ENCODE measurements around the gene SPOPL. TPM values are rescaled to one million over a fixed set of nuclear protein-coding genes. Genes with fewer than 3 reads are reported as not detected.

The SPOPL gene
- total and polyA plus RNA-seq, 9 of the 15 experiments (the other 6 are each of a cell fraction or from before 2014, with no cell fraction given): 0.53 to 6.1 (median 4.1) TPM

GRCh38 chr2:138515092-138515491 is 13.5 kb downstream of the SPOPL start:
- in situ Hi-C loops (cut with MboI) (no loop called here), intact Hi-C loops (cut with micrococcal nuclease) (no loop called here)
- Histone ChIP-seq H3K36me3 (ENCODE audit: control insufficient read depth, insufficient read depth, low read length) (no peaks in the 10 kb centered on the region), H3K4me3 (no peak overlapping the region), H3K9ac (ENCODE audit: insufficient read depth in 1 of 2, low read depth in 2 of 2, low read length in 2 of 2) (no peak overlapping the region), H3K27ac (ENCODE audit: extremely low read depth, low read depth, low read length) (no peak overlapping the region), H2AFZ (ENCODE audit: low read depth, low read length) (no peak overlapping the region), H3K4me1 (replicated peaks in 1 of 2; ENCODE audit: control insufficient read depth in 2 of 2, insufficient read depth in 2 of 2, low read length in 2 of 2) (no peaks in the 10 kb centered on the region; a peak in 2 of 5 replicates), H3K27me3 (ENCODE audit: control insufficient read depth in 2 of 2, insufficient read depth in 2 of 2, low read length in 2 of 2) (no peaks in the 10 kb centered on the region), H3K4me2 (ENCODE audit: insufficient read depth, low read length) (no peak overlapping the region), H3K9me1 (ENCODE audit: control insufficient read depth, insufficient read depth, low read length) (no peaks in the 10 kb centered on the region), H4K20me1 (replicated peaks; ENCODE audit: control insufficient read depth, insufficient read depth, low read length) (no peaks in the 10 kb centered on the region), H3K79me2 (ENCODE audit: control insufficient read depth, insufficient read depth, low read length) (peaks cover 65% of the 10 kb centered on the region), H3K9me3 (replicated peaks; ENCODE audit: control insufficient read depth, insufficient read depth, low read depth, low read length) (no peaks in the 10 kb centered on the region)
- no peak for ATAC-seq
- FAIRE-seq: no peak
- no peak for DNase-seq (ENCODE audit: extremely low read depth in 1 of 4, low spot score in 3 of 4)
- 92% methylated on average over 3 of the region's 3 CpGs for whole genome bisulfite sequencing (ENCODE audit: insufficient coverage, low coverage, missing lambda C conversion rate)
- no TSS peak for BruUV-seq (replicated peaks)
- ChIA-PET CTCF (ENCODE audit: low intra/inter-chr PET ratio) (no interaction called here), POLR2A (interaction anchor here (1.0 to 1.2 kb wide), 3 partner anchors 12 to 15 kb away, joined by 3 read pairs; no protein-coding TSS in a partner anchor)
- TF ChIP-seq GMEB1 (CRISPR knock-in tag; IDR thresholded peaks at IDR 0.05) (no peak), ZBTB40 (IDR thresholded peaks at IDR 0.05) (no peak), ZBTB40 (CRISPR knock-in tag; IDR thresholded peaks at IDR 0.05) (no peak), ATF7 (IDR thresholded peaks at IDR 0.05) (no peak), DNMT1 (IDR thresholded peaks at IDR 0.05) (no peak), RBM14 (IDR thresholded peaks at IDR 0.05; ENCODE audit: borderline replicate concordance, insufficient read depth, low read depth, low read length) (no peak), TCF15 (CRISPR knock-in tag; IDR thresholded peaks at IDR 0.05) (no peak), ZMIZ1 (IDR thresholded peaks at IDR 0.05; ENCODE audit: low read depth in 2 of 2, low read length in 2 of 2) (no peak)
